A673 (cell line): ENCODE results near the gene CD79A. TPM values are rescaled to one million over a fixed set of nuclear protein-coding genes. Genes with fewer than 3 reads are reported as not detected.

Experiments used
- BruUV-seq: library from RNA; stranded (reverse); fragments of 400-500 nt; replicated peaks from 2 replicates; lab custom pipeline; 2021; lab: Mats Ljungman, UMichigan
- CTCF ChIA-PET: fragments of 300-600 bp; sonication (Branson Sonifier 250); formaldehyde crosslinking; loops from one replicate; lab custom pipeline; 2022; ENCODE audit warnings: antibody characterized with exemption; lab: Charles Lee
- POLR2A ChIA-PET: fragments of 300-600 bp; sonication (Branson Sonifier 250); formaldehyde crosslinking; loops from one replicate; lab custom pipeline; 2022; ENCODE audit warnings: antibody characterized with exemption; ENCODE audit not compliant: low non-redundant PET; lab: Charles Lee
- DNase-seq: peaks from one replicate; pipeline ENCODE4 v3.0.0-alpha.2; 2015; ENCODE audit warnings: low spot score
- H3K27ac ChIP-seq: fragments of 200-600 bp; sonication (generic); 2 replicates; pipeline ENCODE4 v1.5.1; 2016; ENCODE audit warnings: mixed run types, low read depth, mild to moderate bottlenecking, mixed read lengths, antibody characterized with exemption, low read length; ENCODE audit not compliant: poor library complexity, severe bottlenecking
- H3K27me3 ChIP-seq: fragments of 200-600 bp; sonication (generic); replicated peaks from 2 replicates; pipeline ENCODE4 v1.6.1; 2017; ENCODE audit warnings: mixed run types, low read depth, mild to moderate bottlenecking, mixed read lengths, antibody characterized with exemption, low read length; ENCODE audit not compliant: insufficient read depth, poor library complexity
- H3K36me3 ChIP-seq: fragments of 200-600 bp; sonication (generic); 2 replicates; pipeline ENCODE4 v1.6.1; 2016; ENCODE audit warnings: mixed run types, mild to moderate bottlenecking, mixed read lengths, antibody characterized with exemption, low read length; ENCODE audit not compliant: insufficient read depth, poor library complexity, severe bottlenecking
- H3K4me1 ChIP-seq: fragments of 200-600 bp; sonication (generic); 2 replicates; pipeline ENCODE4 v1.6.1; 2017; ENCODE audit warnings: mixed run types, mild to moderate bottlenecking, mixed read lengths, antibody characterized with exemption, low read length; ENCODE audit not compliant: insufficient read depth, poor library complexity, severe bottlenecking
- H3K4me3 ChIP-seq: fragments of 200-600 bp; sonication (generic); 2 replicates; pipeline ENCODE4 v1.5.1; 2016; ENCODE audit warnings: low read depth, mixed run types, mild to moderate bottlenecking, mixed read lengths, low read length; ENCODE audit not compliant: poor library complexity, severe bottlenecking
- H3K9me3 ChIP-seq: fragments of 200-600 bp; sonication (generic); 2 replicates; pipeline ENCODE4 v1.6.1; 2016; ENCODE audit warnings: mixed run types, low read depth, mild to moderate bottlenecking, mixed read lengths, antibody characterized with exemption, low read length; ENCODE audit not compliant: poor library complexity, severe bottlenecking
- CTCF ChIP-seq: fragments of 300-800, 200-600 bp; sonication (generic); conservative IDR thresholded peaks from 2 replicates; pipeline ENCODE4 v1.5.1; 2017; ENCODE audit warnings: low read depth, mild to moderate bottlenecking, antibody characterized with exemption, low read length, moderate library complexity, mixed read lengths
- EZH2 ChIP-seq: fragments of 200-600 bp; sonication (generic); IDR thresholded peaks from 2 replicates; pipeline ENCODE4 v1.6.1; 2017; ENCODE audit warnings: borderline replicate concordance, low read depth, mild to moderate bottlenecking, mixed read lengths, antibody characterized with exemption, low read length; ENCODE audit not compliant: poor library complexity, severe bottlenecking
- intact Hi-C: fragments of 100-400 bp; cut with micrococcal nuclease; formaldehyde crosslinking; loops from one replicate; pipeline ENCODE4 v1.10.0; 2022; ENCODE audit not compliant: unreplicated experiment
- total RNA-seq: library from RNA; stranded (reverse); gene quantifications from 2 replicates; pipeline ENCODE4 v1.2.3, GENCODE V29; 2021

The CD79A gene
- total RNA-seq, 1 experiment from 2014 or later = 17.8 TPM

- BruUV-seq = no TSS peak
- Histone ChIP-seq H3K9me3 (no peaks in the 10 kb centered on the region), H3K4me3 (no peak overlapping the region), H3K27me3 (no peaks in the 10 kb centered on the region), H3K27ac (no peak overlapping the region), H3K36me3 (peaks cover 63% of the 10 kb centered on the region), H3K4me1 (no peaks in the 10 kb centered on the region)
- no peak for TF ChIP-seq EZH2
- no peak for TF ChIP-seq CTCF
- intact Hi-C loops = no loop called here
- ChIA-PET CTCF (no interaction called here), POLR2A (no interaction called here)
- no peak for DNase-seq
These were observed 27.2 kb downstream of the CD79A start for GRCh38 chr19:41904118-41904870.

DNA sequence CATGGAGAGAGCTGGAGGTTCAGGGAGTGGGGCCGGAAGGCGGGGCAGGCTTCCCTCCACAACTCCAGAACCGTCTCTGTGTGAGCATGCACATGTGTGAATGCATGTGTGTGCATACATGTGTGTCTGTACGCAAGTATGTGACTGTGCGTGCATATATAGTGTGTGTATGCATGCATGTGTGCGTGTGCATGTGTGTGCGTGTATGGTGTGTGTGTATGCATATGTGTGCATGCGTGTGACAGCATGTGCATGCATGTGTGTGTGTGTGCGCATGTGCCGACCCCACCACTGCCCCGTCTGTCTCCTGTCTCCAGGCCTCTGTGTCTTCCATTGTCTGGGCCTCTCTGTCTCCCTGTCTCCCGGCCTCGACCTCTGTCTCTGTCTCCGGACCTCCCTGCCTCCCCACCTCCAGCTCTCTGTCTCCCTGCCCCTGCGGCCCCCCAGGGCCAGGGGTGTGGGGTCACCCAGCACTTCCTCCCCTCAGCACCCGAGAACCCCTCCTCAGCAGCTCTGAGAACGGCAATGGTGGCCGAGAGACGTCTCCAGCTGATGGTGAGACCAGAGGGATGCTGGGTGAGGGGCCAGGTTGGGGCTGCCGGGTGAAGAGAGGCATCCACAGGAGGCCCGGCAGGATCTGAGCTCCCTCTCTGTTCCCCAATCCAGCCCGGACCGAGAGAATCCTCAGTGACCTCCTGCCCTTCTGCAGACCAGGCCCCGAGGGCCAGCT is 28.4 kb downstream of the CD79A start:
- no peak for DNase-seq
- H3K27me3 ChIP-seq = no peaks in the 10 kb centered on the region
- POLR2A ChIA-PET = no interaction called here
- no peaks in the 10 kb centered on the region for H3K4me1 ChIP-seq
- intact Hi-C loops = no loop called here
- H3K36me3 ChIP-seq = peaks cover 55% of the 10 kb centered on the region
- no peak overlapping the region for H3K4me3 ChIP-seq
- CTCF ChIA-PET = no interaction called here
- TF ChIP-seq CTCF = no peak
- no peak for TF ChIP-seq EZH2
- H3K27ac ChIP-seq = no peak overlapping the region
- no peaks in the 10 kb centered on the region for H3K9me3 ChIP-seq
- BruUV-seq = no TSS peak

GRCh38 chr19:41906271-41906670 is 29.2 kb downstream of the CD79A start:
- POLR2A ChIA-PET = no interaction called here
- H3K36me3 ChIP-seq = peaks cover 50% of the 10 kb centered on the region
- H3K9me3 ChIP-seq = no peaks in the 10 kb centered on the region
- TF ChIP-seq EZH2 (no peak), CTCF (no peak)
- H3K27ac ChIP-seq = no peak overlapping the region
- intact Hi-C loops = no loop called here
- no peak overlapping the region for H3K4me3 ChIP-seq
- no peak for DNase-seq
- CTCF ChIA-PET = no interaction called here
- H3K27me3 ChIP-seq = no peaks in the 10 kb centered on the region
- BruUV-seq = no TSS peak
- no peaks in the 10 kb centered on the region for H3K4me1 ChIP-seq
